Kidney epithelial cell (primary cell): ENCODE measurements around the gene MARK3. TPM values are rescaled to one million over a fixed set of nuclear protein-coding genes. Genes with fewer than 3 reads are reported as not detected.

ENCODE experiments used
- DNase-seq: peaks from one replicate; pipeline ENCODE4 v3.0.0-alpha.2; 2010; ENCODE audit warnings: low read depth
- H3K27me3 ChIP-seq: 2 replicates; pipeline ENCODE4 v1.6.0; 2011; ENCODE audit warnings: low read length; ENCODE audit not compliant: control insufficient read depth, insufficient read depth
- H3K36me3 ChIP-seq: 2 replicates; pipeline ENCODE4 v1.5.1; 2011; ENCODE audit warnings: low read length; ENCODE audit not compliant: control insufficient read depth, insufficient read depth
- H3K4me3 ChIP-seq: 2 replicates; pipeline ENCODE4 v1.5.1; 2011; ENCODE audit warnings: low read depth, mild to moderate bottlenecking, control low read depth, low read length
- CTCF ChIP-seq: IDR thresholded peaks from 2 replicates; pipeline ENCODE4 v1.5.1; 2011; ENCODE audit warnings: mild to moderate bottlenecking, moderate library complexity, low read length, control low read depth, inconsistent platforms; ENCODE audit not compliant: insufficient read depth, poor library complexity, severe bottlenecking
- total RNA-seq: library from RNA; depleted of rRNA; stranded (reverse); fragments of >200 nt; gene quantifications from 2 replicates; pipeline ENCODE4 v1.2.3, GENCODE V29; 2015

MARK3 gene
- total RNA-seq, 1 donor from 2014 or later: 74.1 TPM

DNA sequence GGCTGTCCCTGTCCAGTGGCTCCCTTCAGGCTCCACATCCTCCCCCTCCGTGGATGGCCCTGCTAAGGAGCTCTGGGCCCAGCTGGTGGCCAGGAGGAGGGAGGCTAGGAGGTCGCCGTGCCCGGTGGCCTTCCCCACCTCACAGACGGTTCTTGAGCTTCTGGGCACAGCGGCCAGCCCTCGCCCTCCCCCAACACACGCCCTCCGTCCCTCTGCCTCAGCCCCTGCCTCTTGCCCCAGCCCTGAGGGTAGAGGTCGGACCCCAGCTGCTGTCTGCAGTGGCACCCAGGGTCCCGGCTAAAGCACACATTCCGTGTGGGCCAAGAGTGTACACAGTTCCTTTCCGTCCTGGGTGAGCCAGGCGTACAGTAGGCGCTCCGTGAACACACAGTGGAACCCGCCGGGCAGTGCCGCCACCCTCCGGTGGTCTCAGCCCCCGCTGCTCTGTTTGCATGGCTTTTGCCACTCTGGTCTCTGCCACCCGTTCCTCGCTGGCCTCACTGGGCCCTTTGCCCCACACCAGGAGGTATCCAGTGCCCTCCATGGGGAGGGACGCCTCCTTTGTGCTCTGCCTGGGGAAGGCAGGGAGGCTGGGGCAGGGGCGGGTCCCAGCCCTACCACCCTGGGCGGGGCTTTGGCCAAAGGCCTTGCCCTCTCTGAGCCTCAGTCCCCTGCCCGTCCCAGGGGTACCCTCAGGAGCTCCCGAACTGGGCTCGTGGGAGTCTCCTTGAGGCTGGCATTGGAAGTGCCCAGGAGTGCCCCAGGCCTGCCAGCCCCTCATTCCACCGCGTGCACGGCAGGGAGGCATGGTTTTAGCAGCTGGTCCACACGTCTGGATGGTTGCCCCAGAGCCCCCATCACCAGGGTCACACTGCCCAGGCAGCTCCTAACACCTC lies 156.7 kb downstream of the MARK3 start:
- no peak for DNase-seq
- H3K36me3 ChIP-seq: no peaks in the 10 kb centered on the region
- no peak for TF ChIP-seq CTCF
- H3K27me3 ChIP-seq: no peaks in the 10 kb centered on the region
- no peak overlapping the region for H3K4me3 ChIP-seq

- H3K36me3 ChIP-seq: no peaks in the 10 kb centered on the region
- H3K27me3 ChIP-seq: no peaks in the 10 kb centered on the region
- DNase-seq: no peak
- no peak for TF ChIP-seq CTCF
- H3K4me3 ChIP-seq: no peak overlapping the region
Measured at GRCh38 chr14:103542605-103543088, 157.4 kb downstream of the MARK3 start.

DNA sequence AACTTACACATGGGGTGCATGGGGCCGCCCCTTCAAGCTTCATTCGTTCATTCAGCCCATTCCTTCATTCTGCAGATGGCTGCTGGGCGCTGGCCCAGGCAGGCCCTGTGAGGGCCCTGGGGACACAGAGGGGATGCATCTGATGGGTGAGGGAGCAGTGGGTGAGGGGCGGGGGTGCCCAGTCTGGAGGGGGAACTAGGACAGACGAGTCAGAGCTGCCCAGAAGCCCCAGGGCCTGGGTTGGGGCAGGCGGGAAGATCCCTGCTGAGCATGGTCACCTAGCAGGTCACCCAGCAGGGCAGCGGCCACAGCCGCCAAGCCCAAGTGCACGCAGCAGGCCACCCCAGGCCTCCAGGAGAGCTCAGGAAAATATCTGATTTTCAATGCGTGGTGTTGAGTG lies 157.9 kb downstream of the MARK3 start:
- no peak for TF ChIP-seq CTCF
- no peak for DNase-seq
- H3K27me3 ChIP-seq: no peaks in the 10 kb centered on the region

GRCh38 chr14:103543721-103544387 lies 158.6 kb downstream of the MARK3 start:
- H3K36me3 ChIP-seq: no peaks in the 10 kb centered on the region
- no peak overlapping the region for H3K4me3 ChIP-seq
- DNase-seq: no peak
- TF ChIP-seq CTCF: no peak
- no peaks in the 10 kb centered on the region for H3K27me3 ChIP-seq

More for the DNA sequence above, 157.9 kb downstream of the MARK3 start:
- Histone ChIP-seq H3K36me3 (no peaks in the 10 kb centered on the region), H3K4me3 (no peak overlapping the region)

GRCh38 chr14:103544388-103545218 lies 159.4 kb downstream of the MARK3 start:
- Histone ChIP-seq H3K4me3 (no peak overlapping the region), H3K27me3 (no peaks in the 10 kb centered on the region), H3K36me3 (no peaks in the 10 kb centered on the region)
- no peak for TF ChIP-seq CTCF
- DNase-seq: no peak
